D721Med (cell line): Measurements from ENCODE around the gene ZNF132.

Experiments used
- DNase-seq: peaks from one replicate; pipeline ENCODE4 v3.0.0; 2011; ENCODE audit warnings: low spot score; ENCODE audit not compliant: insufficient read length
- FAIRE-seq: peaks from 2 replicates; lab custom pipeline; 2011; peaks lifted over from hg19 to GRCh38; lab: Jason Lieb, UNC
- TF ChIP-seq, protein P1 (sequence below): IDR thresholded peaks from 2 replicates; pipeline ENCODE4 v1.5.1; 2012; ENCODE audit warnings: mild to moderate bottlenecking, control low read depth; ENCODE audit not compliant: insufficient read depth; ENCODE audit errors: missing control alignments

ZNF132 gene

DNA sequence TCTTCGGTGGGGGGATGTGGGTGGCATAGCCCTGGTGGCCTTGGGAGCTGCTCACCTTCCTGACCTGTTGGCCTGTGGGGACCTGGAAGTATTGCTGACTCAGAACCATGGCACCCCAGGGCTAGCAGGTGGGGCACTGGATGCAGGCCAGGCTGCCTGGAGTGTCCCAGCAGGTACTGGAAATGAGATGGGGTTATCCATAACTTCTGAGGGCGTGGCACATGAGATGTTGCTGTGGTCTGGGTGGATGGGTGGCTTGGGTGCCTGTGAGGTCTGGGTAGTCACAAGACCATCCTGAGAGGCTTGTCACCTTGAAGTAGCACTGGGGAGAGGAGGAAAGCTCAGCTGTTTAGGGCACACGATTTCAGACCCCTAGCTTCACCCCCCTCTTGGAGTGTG is 45.1 kb downstream of the ZNF132 start:
- TF ChIP-seq, protein P1, sequence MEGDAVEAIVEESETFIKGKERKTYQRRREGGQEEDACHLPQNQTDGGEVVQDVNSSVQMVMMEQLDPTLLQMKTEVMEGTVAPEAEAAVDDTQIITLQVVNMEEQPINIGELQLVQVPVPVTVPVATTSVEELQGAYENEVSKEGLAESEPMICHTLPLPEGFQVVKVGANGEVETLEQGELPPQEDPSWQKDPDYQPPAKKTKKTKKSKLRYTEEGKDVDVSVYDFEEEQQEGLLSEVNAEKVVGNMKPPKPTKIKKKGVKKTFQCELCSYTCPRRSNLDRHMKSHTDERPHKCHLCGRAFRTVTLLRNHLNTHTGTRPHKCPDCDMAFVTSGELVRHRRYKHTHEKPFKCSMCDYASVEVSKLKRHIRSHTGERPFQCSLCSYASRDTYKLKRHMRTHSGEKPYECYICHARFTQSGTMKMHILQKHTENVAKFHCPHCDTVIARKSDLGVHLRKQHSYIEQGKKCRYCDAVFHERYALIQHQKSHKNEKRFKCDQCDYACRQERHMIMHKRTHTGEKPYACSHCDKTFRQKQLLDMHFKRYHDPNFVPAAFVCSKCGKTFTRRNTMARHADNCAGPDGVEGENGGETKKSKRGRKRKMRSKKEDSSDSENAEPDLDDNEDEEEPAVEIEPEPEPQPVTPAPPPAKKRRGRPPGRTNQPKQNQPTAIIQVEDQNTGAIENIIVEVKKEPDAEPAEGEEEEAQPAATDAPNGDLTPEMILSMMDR, result no peak
- DNase-seq, result no peak
- FAIRE-seq, result no peak

DNA sequence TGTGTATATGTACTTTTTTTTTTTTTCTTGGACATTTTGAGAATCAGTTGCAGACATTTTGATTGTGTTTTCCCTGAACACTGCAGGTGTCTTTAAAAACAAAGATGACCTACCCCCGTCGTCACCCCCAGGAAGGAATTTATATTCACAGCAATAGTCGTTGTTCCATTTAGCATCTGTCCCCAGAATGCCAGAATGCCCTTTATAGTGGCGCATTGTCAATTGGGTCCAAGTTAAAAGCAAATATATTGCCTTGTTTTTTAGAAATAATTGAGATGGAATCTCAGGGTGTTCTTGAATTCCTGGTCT is 46.3 kb downstream of the ZNF132 start:
- no peak for DNase-seq
- FAIRE-seq, result no peak
- TF ChIP-seq, protein P1, result no peak

GRCh38 chr19:58392945-58393724 is 46.8 kb downstream of the ZNF132 start:
- FAIRE-seq, result no peak
- TF ChIP-seq, protein P1, result no peak
- DNase-seq, result no peak

GRCh38 chr19:58388175-58388526 is 51.8 kb downstream of the ZNF132 start:
- FAIRE-seq (no peak), DNase-seq (no peak)
- TF ChIP-seq, protein P1, result no peak

DNA sequence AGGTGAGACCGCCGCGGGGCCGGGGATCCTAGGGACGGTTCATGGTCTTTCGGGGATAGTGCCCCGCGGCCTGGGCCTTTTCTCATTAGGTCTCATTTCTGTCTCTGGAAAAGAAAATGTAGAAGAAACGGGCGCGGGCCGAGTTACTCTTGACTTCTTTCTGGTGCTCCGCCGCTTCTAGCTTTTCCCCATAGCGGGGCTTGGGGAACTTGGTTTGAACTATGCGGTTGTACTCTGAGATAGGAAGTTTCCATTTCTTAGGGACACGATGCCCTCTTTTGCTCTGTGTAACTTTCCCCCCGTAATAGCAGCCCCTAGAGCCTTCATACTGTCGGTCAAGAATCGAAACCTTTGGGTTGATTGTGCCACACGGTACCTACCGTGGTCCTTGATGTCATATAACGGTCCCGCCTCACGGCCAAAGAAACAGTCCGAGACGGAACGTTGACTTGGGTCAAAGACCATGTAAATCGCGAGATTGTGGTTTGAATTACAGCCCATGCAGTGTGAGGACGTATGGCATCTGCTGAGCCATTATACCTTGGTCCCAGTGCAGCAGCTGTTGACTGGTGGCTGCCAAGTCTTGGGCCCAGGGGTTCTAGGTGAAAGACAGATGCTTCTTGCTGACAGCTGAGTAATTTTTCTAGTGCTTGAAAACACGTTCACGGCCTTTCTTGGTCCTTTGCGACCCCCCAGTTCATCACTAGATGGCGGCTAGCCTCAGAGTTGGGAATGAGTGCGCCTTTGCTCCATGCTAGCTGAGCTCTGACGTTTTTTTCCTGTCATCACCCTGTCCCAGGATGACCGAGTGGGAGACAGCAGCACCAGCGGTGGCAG is 52.4 kb downstream of the ZNF132 start:
- DNase-seq (no peak), FAIRE-seq (no peak)

DNA sequence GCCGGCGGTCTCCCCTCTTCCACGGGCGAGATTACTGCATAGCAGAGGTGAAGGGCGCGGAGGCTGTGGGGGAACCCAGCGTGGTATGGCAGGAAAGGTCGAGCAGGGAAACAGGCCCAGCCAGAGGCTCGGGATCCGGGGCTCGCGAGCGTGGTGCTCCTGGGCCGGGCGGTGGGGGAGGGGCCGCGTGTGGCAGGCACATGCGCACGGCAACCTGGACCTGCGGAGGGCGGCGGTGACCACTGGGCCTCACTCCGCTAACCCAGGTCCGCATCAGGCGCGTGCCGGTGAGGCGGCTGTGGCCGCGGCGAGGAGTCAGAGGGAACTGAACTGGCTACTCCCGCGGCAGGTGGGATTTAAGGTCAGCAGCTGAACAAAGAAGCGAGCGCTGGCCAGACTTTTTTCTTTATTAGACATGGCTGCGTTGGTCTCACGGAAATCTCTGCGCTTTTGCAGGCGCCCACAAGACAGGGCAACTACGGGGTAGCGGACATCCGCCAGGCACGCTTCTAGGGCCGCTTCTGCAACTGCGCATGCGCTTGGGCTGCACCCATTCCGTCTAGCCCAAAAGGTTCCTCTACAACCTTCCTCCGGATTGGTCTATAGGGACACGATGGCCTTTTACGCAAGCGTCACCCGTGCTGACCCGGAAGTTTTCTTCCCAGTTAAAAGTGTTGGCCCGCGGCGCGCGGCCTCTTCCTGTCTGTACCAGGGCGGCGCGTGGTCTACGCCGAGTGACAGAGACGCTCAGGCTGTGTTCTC is 53.2 kb downstream of the ZNF132 start, which contains the start of gene RPS5:
TSS of gene RPS5 (plus strand) at position 694 of the 762 bp plus-strand sequence. CDS start 869 bp downstream, outside the sequence.
- no peak for FAIRE-seq

More for the DNA sequence above, 52.4 kb downstream of the ZNF132 start:
- TF ChIP-seq, protein P1, result no peak

More for the DNA sequence above, 53.2 kb downstream of the ZNF132 start, which contains the start of gene RPS5:
- TF ChIP-seq, protein P1, result no peak
- DNase-seq, result peak; percentile 86
